ENCODE data around the gene CACNA1D.

DNA sequence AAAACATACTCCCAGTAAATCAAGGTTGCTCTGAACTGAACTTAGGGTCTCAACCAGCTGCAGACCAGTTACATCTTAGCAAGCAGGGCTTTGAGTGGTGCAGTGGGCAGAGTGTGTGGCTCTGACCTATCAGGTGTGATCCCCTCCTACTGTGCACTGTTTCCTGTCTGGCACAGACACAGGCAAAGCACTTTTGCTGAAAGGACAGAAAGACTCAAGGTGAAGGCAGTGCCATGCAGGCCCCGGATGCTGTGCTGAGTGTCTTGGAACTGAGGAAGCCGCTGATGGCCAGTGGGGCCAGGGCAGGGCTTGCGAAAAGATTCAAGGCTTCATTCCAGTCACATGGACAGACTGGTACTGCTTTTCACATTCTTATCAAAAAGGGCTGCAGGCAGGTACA, 85.2 kb downstream of the CACNA1D start:
- TF ChIP-seq CTCF (IDR thresholded peaks at IDR 0.05; ENCODE audit: insufficient read depth, low read length, poor library complexity, severe bottlenecking) (no peak), EZH2phosphoT487 (conservative IDR thresholded peaks at IDR 0.05; ENCODE audit: low read length) (no peak)

All from SU-DHL-6 (cell line).